Fibroblast of lung (primary cell): ENCODE results near the gene EEF2.

Experiments
- CTCF ChIP-seq, 2 donors: IDR thresholded peaks in 1 of 2; conservative IDR thresholded peaks in 1 of 2; 1 replicate in 1 of 2; 2 replicates in 1 of 2; pipeline ENCODE4 v1.5.1; 2011 to 2012; ENCODE audit warnings: low read length in 2 of 2, control low read depth in 1 of 2, inconsistent platforms in 1 of 2, low read depth in 1 of 2, mild to moderate bottlenecking in 1 of 2
- EZH2 ChIP-seq: IDR thresholded peaks from 2 replicates; pipeline ENCODE4 v1.5.1; 2012; ENCODE audit warnings: low read length, control low read depth, mild to moderate bottlenecking; ENCODE audit errors: missing control alignments

GRCh38 chr19:3955688-3956087, 29.6 kb downstream of the EEF2 start:
- no peak for TF ChIP-seq EZH2
- TF ChIP-seq CTCF (conservative IDR thresholded peaks at IDR 0.05 in 1 of 2, IDR thresholded peaks at IDR 0.05 in 1 of 2; ENCODE audit: low read depth in 1 of 2, low read length in 2 of 2) = no peak
